Activated effector memory CD4-positive, alpha-beta T cell treated with Interleukin-2 at 50 U/mL for 16 hours (primary cell): ENCODE results near the gene ANKRD11.
"Not testable (repeated sequence)": the region's sequence is repeated elsewhere in the genome, so short reads cannot be mapped to it uniquely, and the experiment has no call there.

Experiments used
- DNase-seq: peaks from one replicate; pipeline ENCODE4 v3.0.0-alpha.2; 2020

Gene ANKRD11

DNA sequence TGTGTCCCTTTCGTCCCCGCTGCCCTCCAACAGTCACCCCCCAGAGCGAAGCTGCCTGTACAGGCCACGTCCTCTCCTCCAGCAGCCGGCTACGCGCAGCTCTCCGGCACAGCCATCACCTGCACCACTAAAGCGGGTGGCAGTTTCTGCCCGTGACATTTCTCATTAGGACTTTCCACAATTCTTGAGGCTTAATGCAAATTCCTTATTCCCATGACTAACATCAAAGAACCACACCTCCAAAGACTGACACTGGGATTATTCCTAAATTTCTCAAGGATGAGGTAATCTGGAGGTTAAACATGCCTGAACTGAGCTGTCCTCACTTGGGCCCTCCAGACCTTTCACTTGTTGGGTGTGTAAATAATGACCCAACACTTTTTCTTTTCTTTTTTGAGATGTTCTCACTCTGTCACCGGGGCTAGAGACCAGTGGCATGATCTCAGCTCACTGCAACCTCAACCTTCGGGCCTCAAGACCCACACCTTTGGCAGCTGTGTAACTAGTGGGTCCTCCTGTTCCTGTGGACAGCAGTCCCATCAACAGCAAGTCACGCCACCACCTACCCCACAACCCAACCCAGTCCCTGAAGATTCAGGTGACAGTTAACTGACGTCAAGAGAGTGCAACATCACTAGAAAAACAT lies 11.7 kb downstream of the ANKRD11 start:
- no peak for DNase-seq

DNA sequence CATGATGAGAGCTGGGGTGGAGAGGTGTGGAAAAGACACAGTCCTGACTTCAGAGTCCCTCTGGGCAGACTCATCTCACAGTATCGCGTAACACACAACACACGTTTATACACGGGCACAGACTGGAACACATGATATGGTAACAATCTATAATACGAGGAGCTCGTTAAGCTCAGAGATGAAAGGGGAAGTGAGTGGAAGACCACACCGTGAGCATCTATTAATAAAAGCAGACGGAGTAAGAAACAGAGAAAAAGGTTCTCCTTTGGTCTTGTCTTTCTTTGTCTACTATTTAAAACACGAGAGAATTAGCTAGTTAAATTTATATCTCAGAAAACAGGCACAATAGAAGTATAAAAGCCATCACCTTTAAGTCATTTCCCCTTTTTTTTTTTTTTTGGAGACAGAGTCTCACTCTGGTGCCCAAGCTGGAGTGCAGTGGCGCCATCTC lies 13.5 kb downstream of the ANKRD11 start:
- no peak for DNase-seq

DNA sequence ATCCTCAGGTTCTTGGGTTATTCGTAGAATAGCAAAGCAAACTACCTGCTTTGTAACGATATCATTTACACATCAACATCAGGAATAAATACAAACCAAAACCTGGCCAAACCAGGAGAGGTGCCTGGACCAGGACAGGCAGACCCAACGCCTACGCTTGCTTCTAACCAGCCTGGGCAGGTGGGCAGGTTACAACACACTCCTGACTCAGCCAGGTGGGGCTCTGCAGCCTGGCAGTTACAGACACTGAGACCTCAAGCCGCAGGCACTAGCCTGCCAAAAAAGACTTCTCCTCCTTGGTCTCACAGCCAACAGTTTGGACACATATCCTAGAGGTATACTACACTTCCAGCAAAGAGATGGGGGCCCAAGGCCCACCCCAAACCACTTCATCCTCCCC lies 14.0 kb downstream of the ANKRD11 start:
- DNase-seq = no peak

DNA sequence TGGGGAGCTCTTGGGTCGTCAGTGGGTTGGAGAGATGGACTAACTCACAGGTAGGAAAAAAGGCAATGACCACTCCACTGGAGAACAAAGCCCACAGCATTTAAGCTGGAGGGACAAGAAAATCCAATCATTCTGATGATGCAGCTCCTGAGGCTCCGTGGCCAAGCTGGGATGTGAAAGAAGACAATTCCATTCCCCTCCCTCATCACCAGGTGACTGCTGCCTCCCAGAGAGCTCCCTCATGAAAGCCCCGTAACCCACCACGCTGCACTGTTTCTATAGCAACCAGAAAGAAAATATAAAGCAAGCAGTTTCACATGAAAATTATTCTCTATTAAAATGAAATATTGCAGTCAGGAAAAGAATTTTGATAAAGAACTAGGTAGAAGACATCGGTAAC lies 15.2 kb downstream of the ANKRD11 start:
- DNase-seq = no peak

DNA sequence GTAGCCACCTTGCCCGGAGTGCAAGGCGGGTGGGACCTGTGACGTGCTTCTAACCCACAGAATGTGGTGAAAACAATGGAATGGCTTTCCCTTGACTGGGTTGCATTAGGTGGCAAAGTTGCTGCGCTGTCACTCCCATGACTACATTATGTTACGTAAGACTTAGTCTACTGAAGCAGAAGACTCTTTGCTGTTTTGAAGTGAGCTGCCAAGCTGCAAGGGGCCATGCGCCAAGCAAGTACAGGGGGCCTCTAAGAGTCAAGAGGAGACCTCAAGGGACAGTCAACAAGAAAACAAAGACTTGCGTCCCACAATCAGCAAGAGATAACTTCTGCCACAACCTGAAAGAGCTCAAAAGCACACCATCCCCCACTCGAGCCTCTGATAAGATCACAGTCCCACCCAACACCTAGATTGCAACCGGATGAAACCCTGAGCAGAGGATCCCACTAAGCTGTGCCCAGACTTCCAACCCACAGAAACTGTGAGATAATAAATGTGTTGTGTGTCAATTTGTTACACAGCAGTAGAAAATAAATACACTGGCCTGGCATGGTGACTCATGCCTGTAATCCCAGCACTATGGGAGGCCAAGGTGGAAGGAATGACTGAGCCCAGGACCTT lies 16.5 kb downstream of the ANKRD11 start:
- no peak for DNase-seq

DNA sequence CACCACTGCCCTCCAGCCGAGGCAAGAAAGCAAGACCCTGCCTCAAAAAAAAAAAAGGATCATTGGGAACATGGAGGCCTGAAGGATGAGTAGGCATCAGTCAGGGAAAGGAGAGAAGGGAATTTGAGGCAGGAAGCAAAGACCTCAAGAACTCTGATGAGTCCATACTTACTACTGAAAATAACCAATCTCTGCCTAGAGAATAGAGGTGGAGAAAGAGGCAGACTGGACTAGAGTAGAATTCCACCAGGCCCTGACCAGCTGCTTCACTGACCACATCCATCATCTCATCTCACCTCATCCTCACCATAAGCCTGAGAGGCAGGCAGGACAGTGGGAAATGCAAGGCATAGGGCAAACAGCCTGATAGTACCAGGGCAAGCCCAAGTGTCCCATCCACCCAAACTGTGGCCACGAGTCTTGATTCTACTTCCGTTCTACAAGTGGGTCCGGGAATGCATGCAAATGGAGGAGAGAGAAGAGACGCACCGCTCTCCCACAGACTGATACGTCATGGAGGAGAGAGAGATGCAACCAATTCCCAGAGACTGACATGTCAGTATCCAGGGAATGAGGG lies 17.1 kb downstream of the ANKRD11 start:
- no peak for DNase-seq

DNA sequence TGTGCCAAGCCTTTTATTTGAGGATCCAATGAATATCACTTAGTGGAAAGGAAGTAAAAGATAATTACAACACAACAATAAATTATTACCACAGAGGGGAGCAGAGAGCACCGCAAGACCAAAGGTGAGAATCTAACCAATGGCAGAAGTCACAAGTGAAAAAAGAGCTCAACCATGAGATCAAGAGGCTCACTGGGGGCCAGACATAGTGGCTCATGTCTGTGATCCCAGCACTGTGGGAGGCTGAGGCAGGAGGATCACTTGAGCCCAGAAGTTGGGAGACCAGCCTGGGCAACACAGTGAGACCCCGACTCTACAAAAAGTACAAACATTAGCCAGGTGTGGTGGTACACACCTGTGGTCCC lies 17.7 kb downstream of the ANKRD11 start:
- no peak for DNase-seq

DNA sequence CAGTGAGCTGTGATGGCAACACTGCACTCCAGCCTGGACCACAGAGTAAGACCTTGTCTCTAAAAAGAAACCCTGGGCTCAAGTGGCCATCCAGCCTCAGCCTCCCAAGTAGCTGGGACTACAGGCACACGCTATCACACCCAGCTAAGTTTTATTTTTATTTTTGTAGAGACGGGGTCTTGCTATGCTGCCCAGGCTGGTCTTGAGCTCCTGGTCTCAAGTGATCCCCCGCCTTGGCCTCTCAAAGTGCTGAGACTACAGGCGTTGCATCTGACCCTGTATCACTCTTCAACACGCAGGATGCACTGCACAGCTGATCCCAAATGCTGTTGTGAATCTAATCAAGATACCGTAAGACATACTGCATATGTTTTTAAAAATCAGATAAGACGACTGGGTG lies 23.0 kb downstream of the ANKRD11 start:
- DNase-seq = no peak

DNA sequence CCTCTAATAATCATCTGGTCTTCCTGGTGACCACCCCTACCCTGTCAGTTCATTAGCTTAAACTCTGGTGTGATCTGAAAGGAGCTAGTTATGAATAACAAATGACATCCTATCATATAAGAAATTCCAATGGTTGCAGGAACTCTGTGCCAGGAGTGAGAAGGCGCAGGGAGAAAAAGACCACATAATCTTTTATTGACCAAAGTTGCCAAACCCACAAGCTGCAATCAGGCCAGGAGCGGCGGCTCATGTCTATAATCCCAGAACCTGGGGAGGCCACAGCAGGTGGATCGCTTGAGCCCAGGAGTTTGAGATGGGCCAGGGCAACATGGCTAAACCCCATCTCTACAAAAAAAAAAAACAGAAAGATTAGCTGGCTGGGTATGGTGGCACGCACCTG lies 23.4 kb downstream of the ANKRD11 start:
- DNase-seq = no peak

DNA sequence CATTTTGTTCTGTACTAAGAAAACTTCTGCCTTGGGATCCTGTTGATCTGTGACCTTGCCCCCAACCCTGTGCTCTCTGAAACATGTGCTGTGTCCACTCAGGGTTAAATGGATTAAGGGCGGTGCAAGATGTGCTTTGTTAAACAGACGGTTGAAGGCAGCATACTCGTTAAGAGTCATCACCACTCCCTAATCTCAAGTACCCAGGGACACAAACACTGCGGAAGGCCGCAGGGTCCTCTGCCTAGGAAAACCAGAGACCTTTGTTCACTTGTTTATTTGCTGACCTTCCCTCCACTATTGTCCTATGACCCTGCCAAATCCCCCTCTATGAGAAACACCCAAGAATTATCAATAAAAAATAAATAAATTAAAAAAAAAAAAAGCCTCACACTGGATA lies 27.0 kb downstream of the ANKRD11 start:
- DNase-seq = not testable (repeated sequence)

DNA sequence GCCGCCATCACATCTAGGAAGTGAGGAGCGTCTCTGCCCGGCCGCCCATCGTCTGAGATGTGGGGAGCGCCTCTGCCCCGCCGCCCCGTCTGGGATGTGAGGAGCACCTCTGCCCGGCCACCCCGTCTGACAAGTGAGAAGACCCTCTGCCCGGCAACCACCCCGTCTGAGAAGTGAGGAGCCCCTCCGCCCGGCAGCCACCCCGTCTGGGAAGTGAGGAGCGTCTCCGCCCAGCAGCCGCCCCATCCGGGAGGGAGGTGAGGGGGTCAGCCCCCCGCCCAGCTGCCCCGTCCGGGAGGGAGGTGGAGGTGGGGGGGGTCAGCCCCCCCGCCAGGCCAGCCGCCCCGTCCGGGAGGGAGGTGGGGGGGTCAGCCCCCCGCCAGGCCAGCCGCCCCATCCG lies 27.7 kb downstream of the ANKRD11 start:
- DNase-seq = not testable (repeated sequence)

DNA sequence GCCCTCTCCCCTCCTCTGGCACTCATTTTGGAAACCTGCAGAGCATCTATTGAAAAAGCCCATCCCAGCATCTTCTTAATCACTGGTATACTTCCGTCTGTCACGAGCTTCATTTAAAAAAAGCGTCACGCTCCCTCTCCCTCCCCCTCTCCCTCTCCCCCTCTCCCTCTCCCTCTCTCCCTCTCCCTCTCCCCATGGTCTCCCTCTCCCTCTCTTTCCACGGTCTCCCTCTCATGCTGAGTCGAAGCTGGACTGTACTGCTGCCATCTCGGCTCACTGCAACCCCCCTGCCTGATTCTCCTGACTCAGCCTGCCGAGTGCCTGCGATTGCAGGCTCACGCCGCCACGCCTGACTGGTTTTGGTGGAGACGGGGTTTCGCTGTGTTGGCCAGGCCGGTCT lies 28.5 kb downstream of the ANKRD11 start:
- DNase-seq = not testable (repeated sequence)

DNA sequence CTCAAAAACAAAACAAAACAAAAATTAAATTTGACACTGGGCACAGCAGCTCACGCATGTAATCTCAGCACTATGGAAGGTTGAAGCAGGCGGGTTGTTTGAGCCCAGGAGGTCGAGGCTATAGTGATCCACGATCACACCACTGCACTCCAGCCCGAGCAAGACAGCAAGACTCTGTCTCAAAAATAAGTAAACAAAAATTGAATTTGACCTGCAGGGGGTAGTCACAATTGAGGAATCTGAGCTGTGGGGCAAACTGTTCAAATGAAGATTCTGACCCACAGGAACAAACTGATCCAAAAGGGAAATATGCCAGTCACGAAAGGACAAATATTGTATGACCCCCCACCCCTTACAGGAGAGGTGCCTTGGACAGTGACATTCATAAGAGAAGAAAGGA lies 29.8 kb downstream of the ANKRD11 start:
- no peak for DNase-seq

DNA sequence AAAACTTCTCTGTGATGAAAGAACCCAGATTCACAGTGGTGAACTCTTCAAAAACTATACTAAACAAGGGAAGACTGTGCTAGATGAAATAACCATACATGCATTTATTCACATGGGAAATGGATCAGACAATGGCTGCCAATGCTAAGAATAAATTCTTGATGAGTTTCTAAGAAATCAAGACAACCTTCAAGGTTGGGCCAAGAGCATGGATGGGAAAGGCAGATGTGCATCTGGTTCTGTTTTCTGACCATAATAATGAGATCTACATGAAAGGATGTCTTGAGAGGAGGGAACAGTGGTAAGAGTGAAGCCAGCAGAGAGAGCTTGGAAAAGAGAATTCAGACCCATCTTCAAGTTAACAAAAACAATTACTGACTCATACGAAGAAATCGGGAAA lies 31.4 kb downstream of the ANKRD11 start:
- DNase-seq = no peak

DNA sequence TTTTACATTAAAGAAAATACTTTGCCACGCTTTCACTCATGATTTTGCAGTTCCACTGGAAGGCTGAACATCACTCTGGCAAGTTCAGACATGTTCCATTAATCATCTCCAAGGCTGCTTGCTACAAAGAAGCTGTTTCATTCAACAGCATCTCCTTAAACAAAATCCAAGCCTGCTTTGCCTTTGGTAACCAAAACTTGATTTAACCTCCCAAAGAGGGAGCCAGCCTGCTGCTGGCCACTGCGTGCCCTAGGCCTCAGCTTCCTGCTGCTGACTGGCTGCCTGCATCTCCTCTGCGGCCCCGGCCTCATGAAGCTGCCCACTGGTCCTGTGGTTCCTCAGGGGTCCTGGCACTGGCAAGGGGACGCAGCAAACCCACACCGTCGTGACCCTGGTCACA lies 31.8 kb downstream of the ANKRD11 start:
- no peak for DNase-seq

DNA sequence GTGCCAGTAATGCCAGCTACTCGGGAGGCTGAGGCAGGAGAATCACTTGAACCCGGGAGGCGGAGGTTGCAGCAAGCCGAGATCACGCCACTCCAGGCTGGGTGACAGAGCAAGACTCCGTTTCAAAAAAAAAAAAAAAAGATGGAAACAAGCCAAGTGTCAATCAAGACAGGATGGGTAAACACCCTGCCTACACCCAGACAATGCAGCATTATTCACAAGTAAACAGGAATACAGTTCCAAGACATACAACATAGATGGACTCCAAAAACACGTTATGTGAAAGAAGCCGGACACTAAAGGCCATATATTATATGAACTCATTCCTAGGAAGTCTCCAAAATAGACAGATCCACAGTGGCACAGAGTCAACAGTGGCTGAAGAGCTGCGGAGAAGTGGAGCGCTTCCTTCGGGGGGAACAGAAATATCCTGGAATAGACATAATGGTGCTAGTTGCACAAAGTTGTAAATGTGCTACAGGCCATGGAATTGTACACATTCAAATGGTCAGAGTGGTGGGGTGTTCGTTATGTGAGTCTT lies 33.9 kb downstream of the ANKRD11 start:
- no peak for DNase-seq

DNA sequence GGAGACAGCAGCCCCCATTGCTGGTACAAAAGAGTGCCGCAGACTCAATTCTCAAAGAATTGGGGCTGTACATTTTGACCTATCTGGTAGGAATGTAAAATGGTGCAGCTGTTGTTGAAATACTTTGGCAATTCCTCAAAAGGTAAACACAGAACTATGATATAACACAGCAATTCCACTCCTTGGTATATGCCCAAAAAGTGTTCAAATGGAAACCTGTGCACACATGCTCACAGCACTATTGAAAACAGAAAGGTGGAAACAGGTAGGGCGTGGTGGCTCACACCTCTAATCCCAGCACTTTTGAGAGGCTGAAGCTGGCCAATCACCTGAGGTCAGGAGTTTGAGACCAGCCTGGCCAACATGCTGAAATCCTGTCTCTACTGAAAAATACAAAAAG lies 34.7 kb downstream of the ANKRD11 start:
- no peak for DNase-seq

DNA sequence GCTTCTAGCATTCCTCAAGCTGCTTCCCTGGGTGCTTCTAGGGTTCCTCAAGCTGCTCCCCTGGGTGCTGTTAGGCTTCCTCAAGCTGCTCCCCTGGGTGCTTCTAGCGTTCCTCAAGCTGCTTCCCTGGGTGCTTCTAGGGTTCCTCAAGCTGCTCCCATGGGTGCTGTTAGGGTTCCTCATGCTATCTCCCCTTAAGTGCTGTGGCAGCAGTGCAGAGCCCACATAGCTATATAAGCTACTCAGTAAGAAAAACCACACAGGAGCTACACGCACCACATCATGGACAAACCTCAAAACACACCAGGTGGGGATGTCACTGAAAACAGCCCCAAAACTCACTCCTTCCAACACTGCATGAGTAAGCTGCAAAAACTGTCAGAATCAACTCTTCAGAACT lies 35.2 kb downstream of the ANKRD11 start:
- no peak for DNase-seq

DNA sequence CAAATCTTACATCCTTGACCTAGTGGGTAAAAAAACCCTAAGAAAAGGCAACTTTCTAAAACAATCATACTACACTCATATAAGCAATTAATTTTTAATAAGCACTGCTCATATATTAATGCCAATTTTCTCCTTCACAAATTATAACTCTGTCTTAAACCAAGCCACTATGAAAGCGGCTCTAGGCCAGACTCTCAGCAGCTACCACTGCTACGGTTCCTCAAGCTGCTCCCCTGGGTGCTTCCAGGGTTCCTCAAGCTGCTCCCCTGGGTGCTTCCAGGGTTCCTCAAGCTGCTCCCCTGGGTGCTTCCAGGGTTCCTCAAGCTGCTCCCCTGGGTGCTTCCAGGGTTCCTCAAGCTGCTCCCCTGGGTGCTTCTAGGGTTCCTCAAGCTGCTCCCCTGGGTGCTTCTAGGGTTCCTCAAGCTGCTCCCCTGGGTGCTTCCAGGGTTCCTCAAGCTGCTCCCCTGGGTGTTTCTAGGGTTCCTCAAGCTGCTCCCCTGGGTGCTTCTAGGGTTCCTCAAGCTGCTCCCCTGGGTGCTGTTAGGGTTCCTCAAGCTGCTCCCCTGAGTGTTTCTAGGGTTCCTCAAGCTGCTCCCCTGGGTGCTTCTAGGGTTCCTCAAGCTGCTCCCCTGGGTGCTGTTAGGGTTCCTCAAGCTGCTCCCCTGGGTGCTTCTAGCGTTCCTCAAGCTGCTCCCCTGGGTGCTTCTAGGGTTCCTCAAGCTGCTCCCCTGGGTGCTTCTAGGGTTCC lies 35.8 kb downstream of the ANKRD11 start:
- not testable (repeated sequence) for DNase-seq

DNA sequence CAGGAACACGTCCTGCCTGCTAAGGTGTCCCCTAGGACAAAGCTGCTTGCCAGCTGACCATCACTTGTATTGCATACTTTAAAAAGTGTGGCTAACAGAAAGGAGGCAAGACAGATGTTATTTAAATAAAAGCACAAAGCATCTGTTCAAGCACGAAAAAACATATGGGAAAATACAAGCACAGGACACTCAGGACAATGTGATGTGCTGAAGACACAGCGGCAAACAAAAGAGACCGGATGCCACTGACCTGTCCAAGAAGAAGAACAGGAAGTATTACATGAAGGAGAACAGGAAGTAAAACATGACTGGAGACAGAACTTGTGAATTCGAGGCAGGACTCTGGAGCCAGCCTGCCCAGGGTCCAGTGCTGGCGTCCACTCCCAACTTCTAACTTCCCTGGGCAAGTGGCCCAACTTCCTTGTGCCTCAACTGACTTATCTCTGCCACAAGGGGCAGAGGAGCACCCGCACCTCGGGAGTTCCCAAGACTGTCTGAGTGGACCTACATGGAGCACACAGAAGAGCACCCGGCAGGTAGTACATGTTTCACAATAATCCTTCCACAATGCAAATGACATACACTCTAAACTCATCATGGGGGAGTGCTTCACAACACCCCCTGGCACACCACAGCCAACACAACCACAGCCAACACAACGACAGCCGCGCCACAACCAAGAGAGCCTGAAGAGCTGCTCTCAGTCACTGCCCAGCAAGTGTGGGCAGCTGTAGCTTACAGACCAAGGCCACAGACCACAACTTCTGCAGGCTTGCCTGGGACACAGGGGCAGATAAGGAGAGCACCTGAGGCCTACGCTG lies 36.6 kb downstream of the ANKRD11 start:
- DNase-seq = no peak

DNA sequence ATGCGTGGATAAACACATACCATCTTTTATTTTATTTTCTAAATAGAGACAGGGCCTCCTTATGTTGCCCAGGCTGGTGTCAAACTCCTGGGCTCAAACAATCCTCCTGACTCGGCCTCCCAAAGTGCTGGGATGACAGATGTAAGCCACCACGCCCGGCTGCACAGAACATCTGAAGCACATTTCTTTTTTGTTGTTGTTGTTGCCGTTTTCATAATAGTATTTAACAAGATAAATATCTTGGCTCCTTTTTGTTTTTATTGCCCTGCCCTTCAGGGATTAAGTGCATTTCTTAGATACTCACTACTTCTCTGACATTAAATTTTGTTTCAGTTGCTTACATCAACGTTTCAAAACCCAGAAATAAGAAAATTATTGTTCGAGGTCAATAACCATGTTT lies 37.4 kb downstream of the ANKRD11 start:
- DNase-seq = no peak

DNA sequence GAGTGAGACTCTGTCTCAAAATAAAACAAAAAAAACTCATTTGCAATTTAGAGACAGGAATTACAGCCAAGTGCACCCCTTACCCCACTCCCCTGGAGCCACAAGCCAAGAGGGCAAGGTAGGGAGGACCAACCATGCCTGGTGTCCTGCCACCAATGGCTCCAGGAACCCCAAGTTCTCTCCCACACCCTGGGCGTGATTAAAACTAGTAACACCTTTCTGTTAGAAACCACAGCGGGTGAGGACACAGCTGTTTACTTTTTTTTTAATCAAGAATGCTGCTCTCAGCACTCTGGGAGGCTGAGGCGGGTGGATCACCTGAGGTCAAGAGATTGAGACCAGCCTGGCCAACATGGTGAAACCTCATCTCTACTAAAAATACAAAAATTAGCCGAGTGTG lies 38.1 kb downstream of the ANKRD11 start:
- DNase-seq = no peak

DNA sequence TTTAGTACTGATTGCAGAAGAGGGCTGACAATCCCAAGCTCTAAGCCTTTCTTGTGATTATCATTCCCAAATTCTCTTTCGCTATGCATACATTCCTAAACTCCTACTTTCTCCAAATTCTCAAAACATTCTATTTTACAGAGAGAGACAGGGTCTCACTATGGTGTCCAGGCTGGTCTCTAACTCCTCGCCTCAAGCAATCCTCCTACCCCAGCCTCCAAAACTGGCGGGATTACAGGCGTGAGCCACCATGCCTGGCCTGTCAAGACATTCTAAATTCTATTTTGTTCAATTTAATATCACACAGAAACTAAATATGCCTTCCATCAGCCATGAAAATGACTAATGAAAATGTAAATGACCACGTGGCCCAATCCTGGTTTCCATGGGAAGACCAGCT lies 39.8 kb downstream of the ANKRD11 start:
- no peak for DNase-seq
